A673 (cell line): ENCODE results near the gene SREBF1. TPM values are rescaled to one million over a fixed set of nuclear protein-coding genes. Genes with fewer than 3 reads are reported as not detected.

Experiments used
- BruUV-seq: library from RNA; stranded (reverse); fragments of 400-500 nt; replicated peaks from 2 replicates; lab custom pipeline; 2021; lab: Mats Ljungman, UMichigan
- CTCF ChIA-PET: fragments of 300-600 bp; sonication (Branson Sonifier 250); formaldehyde crosslinking; loops from one replicate; lab custom pipeline; 2022; ENCODE audit warnings: antibody characterized with exemption; lab: Charles Lee
- POLR2A ChIA-PET: fragments of 300-600 bp; sonication (Branson Sonifier 250); formaldehyde crosslinking; loops from one replicate; lab custom pipeline; 2022; ENCODE audit warnings: antibody characterized with exemption; ENCODE audit not compliant: low non-redundant PET; lab: Charles Lee
- DNase-seq: peaks from one replicate; pipeline ENCODE4 v3.0.0-alpha.2; 2015; ENCODE audit warnings: low spot score
- H3K27ac ChIP-seq: fragments of 200-600 bp; sonication (generic); 2 replicates; pipeline ENCODE4 v1.5.1; 2016; ENCODE audit warnings: mixed run types, low read depth, mild to moderate bottlenecking, mixed read lengths, antibody characterized with exemption, low read length; ENCODE audit not compliant: poor library complexity, severe bottlenecking
- H3K27me3 ChIP-seq: fragments of 200-600 bp; sonication (generic); replicated peaks from 2 replicates; pipeline ENCODE4 v1.6.1; 2017; ENCODE audit warnings: mixed run types, low read depth, mild to moderate bottlenecking, mixed read lengths, antibody characterized with exemption, low read length; ENCODE audit not compliant: insufficient read depth, poor library complexity
- H3K36me3 ChIP-seq: fragments of 200-600 bp; sonication (generic); 2 replicates; pipeline ENCODE4 v1.6.1; 2016; ENCODE audit warnings: mixed run types, mild to moderate bottlenecking, mixed read lengths, antibody characterized with exemption, low read length; ENCODE audit not compliant: insufficient read depth, poor library complexity, severe bottlenecking
- H3K4me1 ChIP-seq: fragments of 200-600 bp; sonication (generic); 2 replicates; pipeline ENCODE4 v1.6.1; 2017; ENCODE audit warnings: mixed run types, mild to moderate bottlenecking, mixed read lengths, antibody characterized with exemption, low read length; ENCODE audit not compliant: insufficient read depth, poor library complexity, severe bottlenecking
- H3K4me3 ChIP-seq: fragments of 200-600 bp; sonication (generic); 2 replicates; pipeline ENCODE4 v1.5.1; 2016; ENCODE audit warnings: low read depth, mixed run types, mild to moderate bottlenecking, mixed read lengths, low read length; ENCODE audit not compliant: poor library complexity, severe bottlenecking
- H3K9me3 ChIP-seq: fragments of 200-600 bp; sonication (generic); 2 replicates; pipeline ENCODE4 v1.6.1; 2016; ENCODE audit warnings: mixed run types, low read depth, mild to moderate bottlenecking, mixed read lengths, antibody characterized with exemption, low read length; ENCODE audit not compliant: poor library complexity, severe bottlenecking
- CTCF ChIP-seq: fragments of 300-800, 200-600 bp; sonication (generic); conservative IDR thresholded peaks from 2 replicates; pipeline ENCODE4 v1.5.1; 2017; ENCODE audit warnings: low read depth, mild to moderate bottlenecking, antibody characterized with exemption, low read length, moderate library complexity, mixed read lengths
- EZH2 ChIP-seq: fragments of 200-600 bp; sonication (generic); IDR thresholded peaks from 2 replicates; pipeline ENCODE4 v1.6.1; 2017; ENCODE audit warnings: borderline replicate concordance, low read depth, mild to moderate bottlenecking, mixed read lengths, antibody characterized with exemption, low read length; ENCODE audit not compliant: poor library complexity, severe bottlenecking
- intact Hi-C: fragments of 100-400 bp; cut with micrococcal nuclease; formaldehyde crosslinking; loops from one replicate; pipeline ENCODE4 v1.10.0; 2022; ENCODE audit not compliant: unreplicated experiment
- total RNA-seq: library from RNA; stranded (reverse); gene quantifications from 2 replicates; pipeline ENCODE4 v1.2.3, GENCODE V29; 2021

Gene SREBF1
- total RNA-seq, 1 experiment from 2014 or later: 240 TPM

- no TSS peak for BruUV-seq
- Histone ChIP-seq H3K4me3 (no peak overlapping the region), H3K27me3 (no peaks in the 10 kb centered on the region), H3K36me3 (no peaks in the 10 kb centered on the region), H3K4me1 (peaks cover 32% of the 10 kb centered on the region), H3K9me3 (no peaks in the 10 kb centered on the region), H3K27ac (peak overlapping the region; percentile 71)
- ChIA-PET CTCF (interaction anchor here (0.6 kb wide), 1 partner anchor 27 kb away, joined by 3 read pairs; no protein-coding TSS in a partner anchor), POLR2A (no interaction called here)
- intact Hi-C loops: no loop called here
- TF ChIP-seq CTCF (no peak), EZH2 (no peak)
- DNase-seq: no peak
Measured at GRCh38 chr17:17779015-17779611, 57.7 kb downstream of the SREBF1 start.

- Histone ChIP-seq H3K36me3 (no peaks in the 10 kb centered on the region), H3K4me3 (no peak overlapping the region), H3K27me3 (no peaks in the 10 kb centered on the region), H3K27ac (peak overlapping the region; percentile 71), H3K9me3 (no peaks in the 10 kb centered on the region), H3K4me1 (peaks cover 32% of the 10 kb centered on the region)
- no TSS peak for BruUV-seq
- CTCF ChIA-PET: no interaction called here
- POLR2A ChIA-PET: no interaction called here
- TF ChIP-seq CTCF: no peak
- TF ChIP-seq EZH2: no peak
- DNase-seq: no peak
- intact Hi-C loops: no loop called here
Measured at GRCh38 chr17:17778308-17779014, 58.3 kb downstream of the SREBF1 start.

- DNase-seq: no peak
- no peak for TF ChIP-seq EZH2
- no peak for TF ChIP-seq CTCF
- H3K27ac ChIP-seq: no peak overlapping the region
Measured at GRCh38 chr17:17776889-17777288, 59.9 kb downstream of the SREBF1 start.

More at GRCh38 chr17:17776889-17777288, 59.9 kb downstream of the SREBF1 start:
- H3K4me3 ChIP-seq: no peak overlapping the region
- H3K36me3 ChIP-seq: no peaks in the 10 kb centered on the region
- ChIA-PET POLR2A (no interaction called here), CTCF (no interaction called here)
- H3K9me3 ChIP-seq: no peaks in the 10 kb centered on the region
- no peaks in the 10 kb centered on the region for H3K27me3 ChIP-seq
- intact Hi-C loops: no loop called here
- peaks cover 32% of the 10 kb centered on the region for H3K4me1 ChIP-seq
- BruUV-seq: no TSS peak
